Left lung (tissue), 10 donors: ENCODE results near the gene MYB. TPM values are rescaled to one million over a fixed set of nuclear protein-coding genes. Genes with fewer than 3 reads are reported as not detected.
"Not testable (repeated sequence)": the region's sequence is repeated elsewhere in the genome, so short reads cannot be mapped to it uniquely, and the experiment has no call there.

ENCODE experiments used
- ATAC-seq: fragments of 200-7000 bp; cut with Tn5 transposase; one replicate; pipeline ENCODE4 v1.9.1; 2020; ENCODE audit warnings: moderate library complexity
- DNase-seq, 4 donors: peaks; one replicate each; pipeline ENCODE4 v3.0.0-alpha.2; 2013 to 2020
- H3K27ac ChIP-seq, 2 donors: fragments of 200-600 bp; sonication (generic) in 1 of 2; one replicate each; pipeline versions ENCODE4 v1.5.0 to v1.8.0; 2020 to 2021
- H3K27me3 ChIP-seq, 2 donors: fragments of 200-600 bp; sonication (generic) in 1 of 2; one replicate each; pipeline versions ENCODE4 v1.5.0 to v1.8.0; 2020 to 2021
- H3K36me3 ChIP-seq, 2 donors: fragments of 200-600 bp; sonication (generic) in 1 of 2; one replicate each; pipeline versions ENCODE4 v1.5.0 to v1.8.0; 2020 to 2021
- H3K4me1 ChIP-seq, 2 donors: fragments of 200-600 bp; one replicate each; pipeline ENCODE4 v1.8.0; 2021
- H3K4me3 ChIP-seq, 2 donors: fragments of 200-600 bp; sonication (generic) in 1 of 2; one replicate each; pipeline versions ENCODE4 v1.5.0 to v1.8.0; 2020 to 2021; ENCODE audit warnings: mild to moderate bottlenecking in 1 of 2
- H3K9me3 ChIP-seq, 2 donors: fragments of 200-600 bp; sonication (generic) in 1 of 2; one replicate each; pipeline versions ENCODE4 v1.5.0 to v1.8.0; 2020 to 2021
- intact Hi-C, 2 donors: fragments of 100-400 bp; cut with DNase I; formaldehyde crosslinking; loops; one replicate each; pipeline versions ENCODE4 v1.11.2 to v1.14.2; 2022
- polyA plus RNA-seq, 6 donors: library from polyadenylated mRNA; unstranded; fragments of 120-200 nt; gene quantifications; one replicate each; pipeline ENCODE4 v1.2.1, GENCODE V29; 2013; ENCODE audit not compliant: insufficient read length in 6 of 6
- total RNA-seq, 2 donors: library from RNA; stranded (reverse); fragmentation: NEBNext Ultra II Directional; extraction: Animal tissue kit (Norgen Biotek cat#: 25700); gene quantifications; one replicate each; pipeline ENCODE4 v1.2.1, GENCODE V29; 2021
- TF ChIP-seq, protein P1 (sequence below), 2 donors: fragments of 200-600 bp; sonication (generic) in 1 of 2; IDR thresholded peaks; one replicate each; pipeline versions ENCODE4 v1.5.0 to v1.8.0; 2021; ENCODE audit warnings: antibody characterized with exemption in 2 of 2
- donor health status: DM: no; HTN: yes; CAD: no.
- donor health status: DM: no; HTN: no; CAD: no.

The MYB gene
- total and polyA plus RNA-seq, 8 donors, result 1.3 to 6.4 (median 3.7) TPM

DNA sequence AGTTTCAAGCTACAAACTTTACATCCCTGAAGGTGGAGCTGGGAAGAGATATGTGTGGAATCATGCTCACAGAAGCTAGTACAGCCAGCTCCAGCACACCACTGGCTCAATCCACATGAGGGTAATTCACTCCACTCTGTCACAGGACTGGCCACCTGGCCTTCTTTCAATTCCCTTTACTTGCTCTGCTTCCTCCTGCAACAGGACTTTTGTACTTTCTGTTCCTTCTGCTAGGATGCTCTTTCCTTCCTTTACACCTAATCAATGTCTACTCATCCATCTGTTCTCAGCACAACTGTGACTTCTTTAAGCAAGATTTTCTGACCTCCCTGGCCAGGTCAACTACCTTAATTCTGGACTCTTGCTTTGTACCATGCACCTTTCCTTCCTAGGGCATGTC lies 39.4 kb upstream of the MYB start:
- DNase-seq, result no peak
- intact Hi-C loops, result no loop called here
- H3K9me3 ChIP-seq, result no peaks in the 10 kb centered on the region
- TF ChIP-seq, protein P1, sequence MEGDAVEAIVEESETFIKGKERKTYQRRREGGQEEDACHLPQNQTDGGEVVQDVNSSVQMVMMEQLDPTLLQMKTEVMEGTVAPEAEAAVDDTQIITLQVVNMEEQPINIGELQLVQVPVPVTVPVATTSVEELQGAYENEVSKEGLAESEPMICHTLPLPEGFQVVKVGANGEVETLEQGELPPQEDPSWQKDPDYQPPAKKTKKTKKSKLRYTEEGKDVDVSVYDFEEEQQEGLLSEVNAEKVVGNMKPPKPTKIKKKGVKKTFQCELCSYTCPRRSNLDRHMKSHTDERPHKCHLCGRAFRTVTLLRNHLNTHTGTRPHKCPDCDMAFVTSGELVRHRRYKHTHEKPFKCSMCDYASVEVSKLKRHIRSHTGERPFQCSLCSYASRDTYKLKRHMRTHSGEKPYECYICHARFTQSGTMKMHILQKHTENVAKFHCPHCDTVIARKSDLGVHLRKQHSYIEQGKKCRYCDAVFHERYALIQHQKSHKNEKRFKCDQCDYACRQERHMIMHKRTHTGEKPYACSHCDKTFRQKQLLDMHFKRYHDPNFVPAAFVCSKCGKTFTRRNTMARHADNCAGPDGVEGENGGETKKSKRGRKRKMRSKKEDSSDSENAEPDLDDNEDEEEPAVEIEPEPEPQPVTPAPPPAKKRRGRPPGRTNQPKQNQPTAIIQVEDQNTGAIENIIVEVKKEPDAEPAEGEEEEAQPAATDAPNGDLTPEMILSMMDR (IDR thresholded peaks at IDR 0.05), result no peak
- no peak for ATAC-seq
- no peak overlapping the region for H3K27ac ChIP-seq
- no peaks in the 10 kb centered on the region for H3K27me3 ChIP-seq
- H3K4me3 ChIP-seq, result no peak overlapping the region
- H3K4me1 ChIP-seq, result peaks cover 0 to 18% of the 10 kb centered on the region in 2 donors
- H3K36me3 ChIP-seq, result no peaks in the 10 kb centered on the region

DNA sequence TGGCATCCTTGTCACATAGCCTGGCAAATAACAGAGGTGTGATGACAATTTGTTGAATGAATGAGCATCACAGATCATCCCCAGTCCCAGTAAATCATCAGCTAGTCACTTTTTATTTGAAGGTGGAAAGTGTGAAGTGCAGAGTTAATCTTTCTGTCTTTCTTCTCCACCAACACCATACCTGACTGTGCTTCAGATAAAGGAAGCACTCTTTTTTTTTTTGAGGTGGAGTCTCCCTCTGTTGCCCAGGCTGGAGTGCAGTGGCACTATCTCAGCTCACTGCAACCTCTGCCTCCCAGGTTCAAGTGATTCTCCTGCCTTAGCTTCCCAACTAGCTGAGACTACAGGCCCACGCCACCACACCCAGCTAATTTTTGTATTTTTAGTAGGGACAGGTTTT lies 38.9 kb upstream of the MYB start:
- H3K27ac ChIP-seq, H3K27me3 ChIP-seq, H3K9me3 ChIP-seq, H3K36me3 ChIP-seq, intact Hi-C loops, H3K4me3 ChIP-seq, ATAC-seq, DNase-seq: not testable (repeated sequence)
- peaks cover 0 to 18% of the 10 kb centered on the region in 2 donors for H3K4me1 ChIP-seq

DNA sequence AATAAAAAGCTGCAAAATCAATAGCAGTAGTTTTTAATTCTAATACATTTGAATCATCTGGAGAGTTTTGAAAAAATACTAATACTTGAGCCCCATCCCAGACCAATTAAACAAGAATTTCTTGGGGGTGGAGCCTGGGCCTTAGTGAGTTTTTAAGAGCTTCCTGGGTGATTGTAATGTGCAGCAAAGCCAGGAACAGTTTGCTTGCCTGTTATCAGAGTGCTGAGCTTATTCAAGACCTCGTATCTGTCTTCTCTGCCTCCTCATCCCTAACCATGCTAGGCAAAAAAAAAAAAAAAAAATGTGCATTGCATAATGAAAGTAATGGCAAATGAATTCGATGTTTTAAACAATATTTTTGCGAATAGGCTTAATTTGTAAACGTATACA lies 36.4 kb upstream of the MYB start:
- no peak overlapping the region for H3K27ac ChIP-seq
- H3K36me3 ChIP-seq, result no peaks in the 10 kb centered on the region
- no peaks in the 10 kb centered on the region for H3K27me3 ChIP-seq
- peaks cover 0 to 18% of the 10 kb centered on the region in 2 donors for H3K4me1 ChIP-seq
- TF ChIP-seq, protein P1 (IDR thresholded peaks at IDR 0.05), result no peak
- DNase-seq (no peak), ATAC-seq (no peak)
- intact Hi-C loops, result no loop called here
- no peak overlapping the region for H3K4me3 ChIP-seq
- H3K9me3 ChIP-seq, result no peaks in the 10 kb centered on the region

DNA sequence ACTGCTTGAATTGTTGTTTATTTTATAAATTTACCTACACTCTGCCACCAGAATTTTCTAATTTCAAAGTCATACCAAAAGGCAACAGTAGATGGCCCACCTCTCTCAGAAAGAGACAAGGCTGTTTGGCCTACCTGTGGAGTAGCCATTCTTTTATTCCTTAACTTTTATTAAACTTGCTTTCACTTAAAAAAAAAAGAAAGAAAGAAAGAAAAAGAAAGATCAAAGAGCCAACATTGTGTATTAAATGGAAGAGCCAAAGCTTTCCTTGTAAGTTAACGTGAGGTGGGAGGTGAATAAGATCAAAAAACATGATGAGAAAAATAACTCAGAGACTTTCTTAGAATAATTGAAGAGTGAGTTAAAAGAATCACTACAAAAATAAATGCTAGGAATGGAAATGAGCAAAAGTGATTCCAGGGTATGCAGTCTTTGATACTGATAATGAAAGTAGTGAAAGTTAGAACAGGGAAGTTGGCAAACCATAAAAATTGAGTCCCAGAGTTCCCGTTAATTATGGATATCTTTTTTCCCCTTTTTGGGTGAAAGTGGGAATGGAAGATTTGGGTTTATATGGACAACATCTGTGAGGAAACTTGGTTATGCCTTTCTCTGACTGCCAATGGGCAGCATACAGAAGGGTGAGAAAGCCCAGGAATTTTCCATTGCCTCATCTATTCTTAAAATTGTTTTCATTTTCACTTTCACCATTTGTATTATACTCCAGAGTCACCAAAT lies 35.9 kb upstream of the MYB start:
- ATAC-seq (peak; percentile 89), DNase-seq (no peak)
- Histone ChIP-seq H3K36me3 (no peaks in the 10 kb centered on the region), H3K4me1 (peaks cover 0 to 18% of the 10 kb centered on the region in 2 donors), H3K4me3 (peak overlapping the region in 1 of 2 donors; percentile 26), H3K27ac (no peak overlapping the region), H3K9me3 (no peaks in the 10 kb centered on the region), H3K27me3 (no peaks in the 10 kb centered on the region)
- TF ChIP-seq, protein P1 (IDR thresholded peaks at IDR 0.05), result peak; percentile 28 to 33
- intact Hi-C loops, result no loop called here

DNA sequence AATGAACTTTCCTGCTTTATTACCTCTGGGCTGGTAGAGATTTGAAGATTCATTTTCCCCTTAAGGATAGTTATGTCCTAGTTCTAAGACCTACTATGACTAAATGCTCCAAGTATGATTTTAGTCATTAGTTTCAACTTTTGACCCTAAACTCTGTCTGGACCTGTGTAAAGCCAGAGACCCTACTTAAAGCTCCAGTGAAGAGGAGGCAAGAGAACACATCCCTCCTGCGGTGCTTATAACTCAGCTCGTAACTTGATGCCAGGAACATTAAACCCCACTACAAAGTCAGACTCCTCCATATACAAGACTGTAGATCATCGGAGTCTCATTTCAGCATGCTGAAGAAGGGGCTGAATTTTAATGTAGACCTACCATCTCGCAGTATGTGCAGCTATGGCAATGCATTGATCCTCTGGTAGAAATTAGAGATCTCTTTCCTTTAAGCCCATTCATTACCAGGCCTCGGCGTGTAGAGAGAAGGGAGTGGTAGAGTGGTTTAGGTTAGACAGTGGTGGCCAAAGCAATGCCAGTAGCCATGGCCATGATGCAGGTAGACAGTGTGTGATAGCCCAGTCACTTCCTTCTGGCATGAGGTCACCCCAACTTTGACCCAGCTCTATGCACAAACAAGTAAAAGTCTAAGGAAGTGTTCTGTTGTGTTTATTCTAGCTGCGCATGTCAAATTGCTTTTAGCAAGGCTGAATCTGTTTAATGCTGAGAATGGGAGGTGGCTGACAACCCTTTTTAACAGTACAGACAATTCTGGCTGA lies 34.8 kb upstream of the MYB start:
- H3K27ac ChIP-seq, result no peak overlapping the region
- no peaks in the 10 kb centered on the region for H3K9me3 ChIP-seq

More for the DNA sequence above, 34.8 kb upstream of the MYB start:
- peak; percentile 18 for ATAC-seq
- no peak overlapping the region for H3K4me3 ChIP-seq
- no peaks in the 10 kb centered on the region for H3K36me3 ChIP-seq
- H3K4me1 ChIP-seq, result peaks cover 0 to 18% of the 10 kb centered on the region in 2 donors
- intact Hi-C loops, result no loop called here
- TF ChIP-seq, protein P1 (IDR thresholded peaks at IDR 0.05), result no peak
- no peak for DNase-seq
- no peaks in the 10 kb centered on the region for H3K27me3 ChIP-seq
